ENCODE data around the gene DNAJC25. TPM values are rescaled to one million over a fixed set of nuclear protein-coding genes. Genes with fewer than 3 reads are reported as not detected.

Gene DNAJC25
- total RNA-seq, 1 donor: 8.3 TPM

- H3K4me2 ChIP-seq (ENCODE audit: insufficient read depth, low read length): no peak overlapping the region
- H4K20me1 ChIP-seq (ENCODE audit: insufficient read depth, low read length): no peaks in the 10 kb centered on the region
- peaks cover 4% of the 10 kb centered on the region for H3K4me1 ChIP-seq (ENCODE audit: insufficient read depth, low read length)
- H3K27ac ChIP-seq (ENCODE audit: low read depth, low read length): no peak overlapping the region
- peaks cover 12% of the 10 kb centered on the region for H3K27me3 ChIP-seq (ENCODE audit: insufficient read depth, low read length)
- no peak overlapping the region for H2AFZ ChIP-seq (ENCODE audit: low read length)
- H3K36me3 ChIP-seq (ENCODE audit: insufficient read depth, low read length): no peaks in the 10 kb centered on the region
- TF ChIP-seq, protein P1, sequence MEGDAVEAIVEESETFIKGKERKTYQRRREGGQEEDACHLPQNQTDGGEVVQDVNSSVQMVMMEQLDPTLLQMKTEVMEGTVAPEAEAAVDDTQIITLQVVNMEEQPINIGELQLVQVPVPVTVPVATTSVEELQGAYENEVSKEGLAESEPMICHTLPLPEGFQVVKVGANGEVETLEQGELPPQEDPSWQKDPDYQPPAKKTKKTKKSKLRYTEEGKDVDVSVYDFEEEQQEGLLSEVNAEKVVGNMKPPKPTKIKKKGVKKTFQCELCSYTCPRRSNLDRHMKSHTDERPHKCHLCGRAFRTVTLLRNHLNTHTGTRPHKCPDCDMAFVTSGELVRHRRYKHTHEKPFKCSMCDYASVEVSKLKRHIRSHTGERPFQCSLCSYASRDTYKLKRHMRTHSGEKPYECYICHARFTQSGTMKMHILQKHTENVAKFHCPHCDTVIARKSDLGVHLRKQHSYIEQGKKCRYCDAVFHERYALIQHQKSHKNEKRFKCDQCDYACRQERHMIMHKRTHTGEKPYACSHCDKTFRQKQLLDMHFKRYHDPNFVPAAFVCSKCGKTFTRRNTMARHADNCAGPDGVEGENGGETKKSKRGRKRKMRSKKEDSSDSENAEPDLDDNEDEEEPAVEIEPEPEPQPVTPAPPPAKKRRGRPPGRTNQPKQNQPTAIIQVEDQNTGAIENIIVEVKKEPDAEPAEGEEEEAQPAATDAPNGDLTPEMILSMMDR (IDR thresholded peaks at IDR 0.05; ENCODE audit: extremely low read depth, low read depth, low read length): no peak
- H3K79me2 ChIP-seq (ENCODE audit: insufficient read depth, low read length): no peaks in the 10 kb centered on the region
- no peak overlapping the region for H3K4me3 ChIP-seq (ENCODE audit: insufficient read depth, low read length)
- no peaks in the 10 kb centered on the region for H3K9me3 ChIP-seq (ENCODE audit: low read depth, low read length)
- no peak for DNase-seq (ENCODE audit: insufficient read length, low spot score, missing footprints)
Measured at GRCh38 chr9:111605041-111605559, 26.0 kb upstream of the DNAJC25 start.

GRCh38 chr9:111610149-111610548 lies 21.0 kb upstream of the DNAJC25 start:
- Histone ChIP-seq H2AFZ (ENCODE audit: low read length) (no peak overlapping the region), H3K9me3 (ENCODE audit: low read depth, low read length) (no peaks in the 10 kb centered on the region), H4K20me1 (ENCODE audit: insufficient read depth, low read length) (no peaks in the 10 kb centered on the region), H3K27me3 (ENCODE audit: insufficient read depth, low read length) (peaks cover 22% of the 10 kb centered on the region), H3K4me1 (ENCODE audit: insufficient read depth, low read length) (no peaks in the 10 kb centered on the region), H3K4me2 (ENCODE audit: insufficient read depth, low read length) (no peak overlapping the region), H3K4me3 (ENCODE audit: insufficient read depth, low read length) (no peak overlapping the region), H3K36me3 (ENCODE audit: insufficient read depth, low read length) (no peaks in the 10 kb centered on the region), H3K79me2 (ENCODE audit: insufficient read depth, low read length) (no peaks in the 10 kb centered on the region), H3K27ac (ENCODE audit: low read depth, low read length) (no peak overlapping the region)
- DNase-seq (ENCODE audit: insufficient read length, low spot score, missing footprints): no peak
- TF ChIP-seq, protein P1 (IDR thresholded peaks at IDR 0.05; ENCODE audit: extremely low read depth, low read depth, low read length): no peak

GRCh38 chr9:111610845-111611244 lies 20.3 kb upstream of the DNAJC25 start:
- TF ChIP-seq, protein P1 (IDR thresholded peaks at IDR 0.05; ENCODE audit: extremely low read depth, low read depth, low read length): no peak
- peaks cover 26% of the 10 kb centered on the region for H3K27me3 ChIP-seq (ENCODE audit: insufficient read depth, low read length)

DNA sequence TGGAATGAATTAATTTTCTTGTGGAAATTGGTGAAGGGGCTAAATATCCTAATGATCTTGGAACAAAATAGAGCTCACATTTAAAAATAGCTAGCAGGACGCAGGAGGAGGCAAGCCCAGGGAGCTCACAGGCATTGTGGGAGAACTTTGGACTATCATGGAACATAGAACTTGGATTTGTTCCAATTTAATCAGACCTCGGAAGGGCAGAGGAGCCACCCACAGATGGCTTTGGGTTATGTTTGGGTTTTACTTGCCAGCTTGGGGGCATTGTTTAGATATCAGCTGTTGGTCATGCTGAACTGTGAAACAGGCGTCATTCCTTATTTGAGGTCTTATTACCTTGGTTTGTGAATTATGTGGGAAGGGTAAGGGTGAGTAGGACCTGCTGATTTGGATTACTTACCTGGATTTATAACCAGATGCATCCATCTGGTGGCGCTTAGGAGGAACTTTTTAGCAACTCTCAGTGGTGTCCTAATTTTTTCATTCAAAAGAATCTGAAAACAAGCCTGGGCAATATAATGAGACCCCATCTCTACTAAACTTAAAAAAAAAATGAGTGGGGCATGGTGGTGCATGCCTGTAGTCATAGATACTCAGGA lies 17.6 kb upstream of the DNAJC25 start:
- no peaks in the 10 kb centered on the region for H3K79me2 ChIP-seq (ENCODE audit: insufficient read depth, low read length)
- no peaks in the 10 kb centered on the region for H3K36me3 ChIP-seq (ENCODE audit: insufficient read depth, low read length)
- DNase-seq (ENCODE audit: insufficient read length, low spot score, missing footprints): peak; percentile 69
- H4K20me1 ChIP-seq (ENCODE audit: insufficient read depth, low read length): no peaks in the 10 kb centered on the region
- no peak overlapping the region for H3K4me2 ChIP-seq (ENCODE audit: insufficient read depth, low read length)
- H3K27ac ChIP-seq (ENCODE audit: low read depth, low read length): no peak overlapping the region
- no peaks in the 10 kb centered on the region for H3K4me1 ChIP-seq (ENCODE audit: insufficient read depth, low read length)
- no peaks in the 10 kb centered on the region for H3K9me3 ChIP-seq (ENCODE audit: low read depth, low read length)
- TF ChIP-seq, protein P1 (IDR thresholded peaks at IDR 0.05; ENCODE audit: extremely low read depth, low read depth, low read length): no peak
- peaks cover 28% of the 10 kb centered on the region for H3K27me3 ChIP-seq (ENCODE audit: insufficient read depth, low read length)
- no peak overlapping the region for H3K4me3 ChIP-seq (ENCODE audit: insufficient read depth, low read length)
- H2AFZ ChIP-seq (ENCODE audit: low read length): no peak overlapping the region

More at GRCh38 chr9:111610845-111611244, 20.3 kb upstream of the DNAJC25 start:
- H3K36me3 ChIP-seq (ENCODE audit: insufficient read depth, low read length): no peaks in the 10 kb centered on the region
- H3K79me2 ChIP-seq (ENCODE audit: insufficient read depth, low read length): no peaks in the 10 kb centered on the region
- H3K27ac ChIP-seq (ENCODE audit: low read depth, low read length): no peak overlapping the region
- no peaks in the 10 kb centered on the region for H3K4me1 ChIP-seq (ENCODE audit: insufficient read depth, low read length)
- no peaks in the 10 kb centered on the region for H3K9me3 ChIP-seq (ENCODE audit: low read depth, low read length)
- H3K4me3 ChIP-seq (ENCODE audit: insufficient read depth, low read length): no peak overlapping the region
- no peak overlapping the region for H2AFZ ChIP-seq (ENCODE audit: low read length)
- H4K20me1 ChIP-seq (ENCODE audit: insufficient read depth, low read length): no peaks in the 10 kb centered on the region
- no peak overlapping the region for H3K4me2 ChIP-seq (ENCODE audit: insufficient read depth, low read length)
- no peak for DNase-seq (ENCODE audit: insufficient read length, low spot score, missing footprints)
